GM12874 (cell line): ENCODE measurements around the gene SPEM2.

Source experiments
- TF ChIP-seq, protein P1 (sequence below): IDR thresholded peaks from 2 replicates; pipeline ENCODE4 v1.5.1; 2011; ENCODE audit warnings: low read depth, mild to moderate bottlenecking, control low read depth, low read length, moderate library complexity; ENCODE audit not compliant: insufficient read depth

SPEM2 gene

DNA sequence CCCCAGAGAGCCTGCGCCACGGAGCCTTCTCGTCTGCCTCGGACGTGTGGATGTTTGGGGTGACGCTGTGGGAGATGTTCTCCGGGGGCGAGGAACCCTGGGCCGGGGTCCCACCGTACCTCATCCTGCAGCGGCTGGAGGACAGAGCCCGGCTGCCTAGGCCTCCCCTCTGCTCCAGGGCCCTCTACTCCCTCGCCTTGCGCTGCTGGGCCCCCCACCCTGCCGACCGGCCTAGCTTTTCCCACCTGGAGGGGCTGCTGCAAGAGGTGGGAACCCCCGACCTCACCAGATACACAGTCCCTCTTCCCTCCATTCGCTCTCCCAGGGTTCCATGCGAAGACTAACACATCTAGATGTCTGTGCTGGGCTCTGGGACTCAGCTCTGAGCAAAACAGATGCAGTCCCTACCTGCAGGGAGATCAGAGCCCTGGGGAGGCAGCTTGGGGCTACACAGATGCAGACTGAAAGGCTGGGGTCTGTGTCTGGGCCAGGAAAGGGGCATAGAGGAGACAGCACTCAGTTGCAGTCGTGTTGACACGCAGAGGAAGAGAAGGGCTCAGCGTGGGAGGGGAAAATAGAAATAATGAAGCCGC is 40.8 kb upstream of the SPEM2 start:
- TF ChIP-seq, protein P1, sequence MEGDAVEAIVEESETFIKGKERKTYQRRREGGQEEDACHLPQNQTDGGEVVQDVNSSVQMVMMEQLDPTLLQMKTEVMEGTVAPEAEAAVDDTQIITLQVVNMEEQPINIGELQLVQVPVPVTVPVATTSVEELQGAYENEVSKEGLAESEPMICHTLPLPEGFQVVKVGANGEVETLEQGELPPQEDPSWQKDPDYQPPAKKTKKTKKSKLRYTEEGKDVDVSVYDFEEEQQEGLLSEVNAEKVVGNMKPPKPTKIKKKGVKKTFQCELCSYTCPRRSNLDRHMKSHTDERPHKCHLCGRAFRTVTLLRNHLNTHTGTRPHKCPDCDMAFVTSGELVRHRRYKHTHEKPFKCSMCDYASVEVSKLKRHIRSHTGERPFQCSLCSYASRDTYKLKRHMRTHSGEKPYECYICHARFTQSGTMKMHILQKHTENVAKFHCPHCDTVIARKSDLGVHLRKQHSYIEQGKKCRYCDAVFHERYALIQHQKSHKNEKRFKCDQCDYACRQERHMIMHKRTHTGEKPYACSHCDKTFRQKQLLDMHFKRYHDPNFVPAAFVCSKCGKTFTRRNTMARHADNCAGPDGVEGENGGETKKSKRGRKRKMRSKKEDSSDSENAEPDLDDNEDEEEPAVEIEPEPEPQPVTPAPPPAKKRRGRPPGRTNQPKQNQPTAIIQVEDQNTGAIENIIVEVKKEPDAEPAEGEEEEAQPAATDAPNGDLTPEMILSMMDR = no peak

DNA sequence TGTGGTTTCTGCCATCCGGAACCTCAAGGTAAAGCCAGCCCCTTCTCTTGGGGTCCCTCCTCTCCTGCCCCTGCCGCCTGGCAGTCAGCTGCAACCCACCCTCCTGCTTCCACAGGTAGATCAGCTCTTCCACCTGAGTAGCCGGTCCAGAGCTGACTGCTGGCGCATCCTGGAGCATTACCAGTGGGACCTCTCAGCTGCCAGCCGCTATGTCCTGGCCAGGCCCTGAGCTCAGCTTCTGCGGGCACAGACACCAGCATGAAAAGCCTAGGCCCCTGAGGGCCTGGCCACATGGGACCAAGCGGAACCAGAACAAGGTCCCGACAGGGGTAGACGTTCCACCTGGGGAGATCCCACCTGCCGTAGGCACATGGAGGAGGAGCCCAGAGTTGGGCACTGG is 36.6 kb upstream of the SPEM2 start:
- TF ChIP-seq, protein P1 = no peak

DNA sequence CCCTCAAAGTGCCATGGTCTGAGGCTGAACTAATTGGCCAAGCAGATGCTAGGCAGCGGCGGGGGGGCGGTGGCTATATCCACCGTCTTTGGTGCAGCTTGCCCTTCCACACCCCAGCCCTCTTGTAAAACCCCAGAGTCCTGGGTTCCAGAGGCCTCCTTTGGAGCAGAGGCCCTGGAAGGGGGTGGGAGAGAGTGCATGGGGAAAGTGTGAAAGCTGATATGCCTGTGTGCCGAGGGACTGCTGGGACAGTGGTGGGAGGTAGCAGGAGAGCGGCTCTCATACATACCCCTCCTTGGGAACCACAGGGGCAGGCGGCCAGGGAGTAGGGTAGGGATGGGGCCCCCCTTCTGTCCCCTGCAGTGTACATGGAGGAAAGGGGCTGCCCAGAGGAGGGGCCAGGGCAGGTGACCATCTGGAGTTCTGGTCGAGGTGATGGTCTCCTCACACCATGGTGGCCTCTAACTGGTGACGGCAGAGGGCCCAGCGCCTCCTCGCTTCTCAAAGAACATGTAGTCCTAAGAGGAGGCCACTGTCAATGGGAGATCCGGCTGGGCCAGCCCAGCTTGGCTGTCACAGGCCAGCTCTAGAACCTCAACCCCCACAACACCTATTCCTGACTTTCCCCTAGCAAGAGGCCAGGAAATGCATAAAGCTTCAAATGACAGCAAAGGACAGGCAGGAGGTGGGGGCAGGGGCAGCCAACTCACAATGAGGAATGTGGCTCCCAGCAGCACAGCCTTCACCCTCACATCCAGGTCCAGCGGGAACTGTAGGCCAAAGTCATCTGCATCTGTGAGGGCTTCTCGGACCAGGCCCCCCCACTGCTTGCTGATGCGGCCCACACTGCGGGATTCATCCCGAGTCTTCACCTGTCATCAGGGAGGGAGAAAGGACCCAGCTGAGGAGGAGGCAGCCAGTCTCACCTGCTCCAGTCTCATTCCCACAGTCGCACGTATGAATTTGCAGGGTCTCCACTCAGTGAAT is 35.2 kb upstream of the SPEM2 start:
- TF ChIP-seq, protein P1 = no peak

DNA sequence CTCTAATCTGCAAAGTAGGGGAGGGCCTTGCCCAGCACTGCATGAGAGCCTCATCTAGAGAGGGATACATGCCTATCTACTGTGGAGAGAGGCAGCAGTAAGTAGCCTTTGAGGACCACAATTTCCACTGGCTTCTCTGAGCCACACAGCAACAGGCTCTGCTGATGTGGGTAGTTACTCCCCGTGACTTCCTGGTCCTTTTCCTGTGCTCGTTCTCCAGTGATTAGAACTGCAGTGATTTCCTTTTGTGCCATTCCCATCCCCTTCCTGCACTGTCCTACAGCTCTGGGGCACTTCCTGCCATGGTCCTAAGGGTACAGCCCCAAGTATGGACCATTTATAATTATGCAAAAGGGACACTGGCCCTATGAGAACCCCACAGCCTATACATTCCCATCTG is 34.1 kb upstream of the SPEM2 start:
- TF ChIP-seq, protein P1 = no peak

DNA sequence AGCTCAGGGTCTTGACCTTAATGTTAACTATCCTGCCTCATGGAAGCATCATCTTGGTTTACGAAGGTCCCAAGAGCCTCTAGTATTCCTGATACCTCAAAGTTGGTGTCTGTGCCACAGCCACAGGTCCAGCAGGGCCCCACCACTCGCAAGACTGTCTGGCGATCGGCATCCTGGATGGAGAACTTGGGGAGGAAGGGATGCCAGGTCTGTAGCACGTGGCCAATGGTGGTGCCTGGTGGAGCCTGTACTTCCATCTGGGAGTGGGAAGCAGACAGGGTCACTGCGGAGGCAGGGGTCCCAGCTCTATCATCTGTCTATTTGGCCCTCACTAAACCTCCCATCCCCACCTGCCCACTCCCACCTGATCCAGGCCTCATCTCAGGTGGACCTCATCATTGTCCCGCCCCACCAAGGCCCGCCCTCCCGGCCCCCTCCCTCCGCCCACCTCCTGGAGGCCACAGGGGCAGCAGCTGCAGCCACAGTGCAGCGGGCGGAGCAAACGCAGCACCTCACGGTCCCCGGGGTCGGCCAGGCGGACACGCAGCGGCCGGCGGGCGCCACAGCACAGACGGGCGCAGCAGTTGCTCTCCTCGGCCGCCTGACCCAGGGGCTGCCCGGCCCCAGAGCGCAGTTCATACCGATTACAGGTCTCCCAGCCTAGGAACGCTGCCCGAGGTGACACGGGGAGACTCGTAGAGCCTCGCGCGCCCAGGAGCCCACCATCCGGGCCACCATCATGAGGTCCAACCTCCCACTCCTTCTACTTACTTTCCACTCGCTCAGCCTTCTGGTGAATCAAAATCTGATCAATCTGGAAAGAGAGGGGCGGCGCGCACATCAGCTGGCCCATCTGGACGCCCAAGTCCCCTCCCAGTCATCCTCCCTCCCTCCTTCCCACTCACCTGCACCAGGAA is 32.5 kb upstream of the SPEM2 start:
- TF ChIP-seq, protein P1 = no peak

DNA sequence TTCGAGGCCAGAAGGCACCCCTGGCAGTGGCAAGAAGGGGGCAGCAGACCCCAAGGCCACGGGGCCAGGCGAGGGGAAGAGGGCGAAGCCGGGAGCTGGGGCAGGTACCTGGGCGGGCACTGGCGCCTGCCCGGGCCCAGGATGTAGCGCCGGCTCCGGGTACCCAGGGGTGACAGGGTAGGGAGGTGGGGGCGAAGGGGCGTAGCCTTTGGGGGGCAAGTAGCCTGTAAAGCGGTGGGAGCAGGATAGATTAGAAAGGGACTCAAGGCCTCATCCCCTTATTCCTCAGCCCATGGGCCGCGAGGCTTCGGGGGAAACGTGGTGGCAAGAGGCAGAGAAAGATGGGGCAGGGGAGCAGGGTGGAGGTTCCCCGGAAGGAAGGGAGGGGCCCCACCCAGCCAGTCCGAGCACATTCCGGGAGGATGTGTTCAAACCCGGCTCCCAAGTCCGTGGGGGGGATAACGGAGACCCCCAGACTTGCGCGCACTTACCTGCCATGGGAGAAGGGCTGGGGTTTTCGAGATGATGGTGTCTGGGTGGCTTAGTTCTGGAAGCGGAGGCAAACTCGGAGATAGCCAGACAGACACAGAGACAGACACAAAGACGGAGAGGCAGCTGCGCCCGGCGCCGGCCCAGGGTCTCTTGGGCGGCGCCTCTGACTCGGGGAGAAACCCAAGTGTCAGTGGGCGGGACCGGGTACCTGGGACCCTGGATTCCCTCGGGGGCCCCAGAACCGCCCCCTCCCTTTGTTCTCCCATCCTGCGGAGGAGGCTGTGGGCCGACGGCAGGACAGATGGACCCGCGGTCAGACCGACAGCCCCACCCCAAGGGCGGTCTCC is 31.6 kb upstream of the SPEM2 start:
- TF ChIP-seq, protein P1 = no peak
